ENCODE measurements around the gene C14orf119.

DNA sequence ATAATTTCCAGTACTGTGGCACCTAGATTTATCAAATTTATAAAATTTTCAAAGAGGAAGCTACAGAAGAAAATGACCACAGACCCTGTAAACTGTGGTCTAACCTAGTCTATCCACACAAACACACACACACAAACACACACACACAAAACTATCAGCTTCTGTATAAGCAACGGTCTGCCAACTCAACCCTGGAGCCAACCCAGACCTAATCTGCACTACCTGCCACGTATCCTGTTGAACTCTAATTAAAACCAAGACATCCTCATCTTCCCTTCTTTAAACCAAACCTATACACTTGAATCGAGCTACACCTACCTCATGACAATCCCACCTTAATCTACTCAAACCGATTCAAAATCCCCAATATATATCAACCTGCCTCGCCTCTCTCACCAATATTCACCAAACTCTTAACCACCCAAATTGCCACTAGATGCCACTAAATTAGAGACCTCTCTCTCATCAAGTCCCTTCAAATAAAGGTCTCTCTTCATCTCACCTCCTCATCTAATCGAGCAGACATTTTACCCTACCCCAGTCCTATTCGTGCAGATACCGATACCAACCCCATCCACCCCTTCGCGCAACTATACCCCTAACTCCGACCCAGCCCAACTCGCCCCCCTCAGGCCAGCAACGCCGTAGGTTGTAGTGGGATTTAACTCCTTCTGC, 1.2 kb upstream of the C14orf119 start:
- TF ChIP-seq POLR2A (IDR thresholded peaks at IDR 0.05) (no peak), POLR2AphosphoS5 (IDR thresholded peaks at IDR 0.05) (no peak)
- TF ChIP-seq, protein P1, sequence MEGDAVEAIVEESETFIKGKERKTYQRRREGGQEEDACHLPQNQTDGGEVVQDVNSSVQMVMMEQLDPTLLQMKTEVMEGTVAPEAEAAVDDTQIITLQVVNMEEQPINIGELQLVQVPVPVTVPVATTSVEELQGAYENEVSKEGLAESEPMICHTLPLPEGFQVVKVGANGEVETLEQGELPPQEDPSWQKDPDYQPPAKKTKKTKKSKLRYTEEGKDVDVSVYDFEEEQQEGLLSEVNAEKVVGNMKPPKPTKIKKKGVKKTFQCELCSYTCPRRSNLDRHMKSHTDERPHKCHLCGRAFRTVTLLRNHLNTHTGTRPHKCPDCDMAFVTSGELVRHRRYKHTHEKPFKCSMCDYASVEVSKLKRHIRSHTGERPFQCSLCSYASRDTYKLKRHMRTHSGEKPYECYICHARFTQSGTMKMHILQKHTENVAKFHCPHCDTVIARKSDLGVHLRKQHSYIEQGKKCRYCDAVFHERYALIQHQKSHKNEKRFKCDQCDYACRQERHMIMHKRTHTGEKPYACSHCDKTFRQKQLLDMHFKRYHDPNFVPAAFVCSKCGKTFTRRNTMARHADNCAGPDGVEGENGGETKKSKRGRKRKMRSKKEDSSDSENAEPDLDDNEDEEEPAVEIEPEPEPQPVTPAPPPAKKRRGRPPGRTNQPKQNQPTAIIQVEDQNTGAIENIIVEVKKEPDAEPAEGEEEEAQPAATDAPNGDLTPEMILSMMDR (IDR thresholded peaks at IDR 0.05): no peak

Data from breast epithelium (tissue), 3 donors.